HEK293 (cell line): ENCODE data around the gene LPCAT4.
A peak's percentile ranks its signal among the peaks of the same experiment; 100 is the strongest.

Experiments used
- CTCF ChIA-PET: fragments of 350-600 bp; formaldehyde crosslinking; extraction: SDS; loops from one replicate; lab custom pipeline; 2021; ENCODE audit warnings: antibody characterized with exemption; lab: Yijun Ruan, JAX
- POLR2A ChIA-PET: fragments of 300-600 bp; formaldehyde crosslinking; extraction: SDS; loops from one replicate; lab custom pipeline; 2020; ENCODE audit warnings: antibody characterized with exemption, inconsistent platforms; lab: Yijun Ruan, JAX
- H3K27ac ChIP-seq: fragments of 200-500 bp; sonication (Bioruptor generic); 2 replicates; pipeline ENCODE4 v1.5.1; 2014; ENCODE audit warnings: low read depth, low read length, control low read depth, inconsistent platforms; ENCODE audit errors: extremely low read depth
- H3K36me3 ChIP-seq, 2 experiments: fragments of 200-500 bp in 1 of 2; sonication (Bioruptor generic) in 1 of 2; 1 replicate in 1 of 2; 2 replicates in 1 of 2; pipeline ENCODE4 v1.5.1; 2014 to 2017; ENCODE audit warnings: inconsistent platforms in 2 of 2, low read length in 2 of 2; ENCODE audit not compliant: control insufficient read depth in 2 of 2, insufficient read depth in 1 of 2
- H3K4me1 ChIP-seq: fragments of 200-500 bp; sonication (Bioruptor generic); 2 replicates; pipeline ENCODE4 v1.5.1; 2014; ENCODE audit warnings: mild to moderate bottlenecking, low read length, inconsistent platforms; ENCODE audit not compliant: control insufficient read depth, insufficient read depth
- H3K4me3 ChIP-seq: 2 replicates; pipeline ENCODE4 v1.5.1; 2011; ENCODE audit warnings: low read depth, mild to moderate bottlenecking, control low read depth, low read length, moderate library complexity
- H3K9me3 ChIP-seq: fragments of 200-500 bp; sonication (Bioruptor generic); 2 replicates; pipeline ENCODE4 v1.5.1; 2014; ENCODE audit warnings: low read depth, low read length, inconsistent platforms; ENCODE audit not compliant: control insufficient read depth, insufficient read depth
- GFI1B ChIP-seq: fragments of 450-650 bp; formaldehyde crosslinking; IDR thresholded peaks from 2 replicates; pipeline ENCODE4 v1.5.1; 2016; ENCODE audit warnings: missing biosample characterization, missing genetic modification characterization
- MEIS1 ChIP-seq: sonication (generic); formaldehyde crosslinking; IDR thresholded peaks from 2 replicates; pipeline ENCODE4 v1.8.1; 2022; ENCODE audit warnings: missing genetic modification reagents, mild to moderate bottlenecking, borderline replicate concordance
- ZBTB1 ChIP-seq: fragments of 450-650 bp; formaldehyde crosslinking; IDR thresholded peaks from 2 replicates; pipeline ENCODE4 v1.5.1; 2016; ENCODE audit warnings: missing biosample characterization, missing genetic modification characterization
- ZBTB20 ChIP-seq: fragments of 450-650 bp; formaldehyde crosslinking; IDR thresholded peaks from 2 replicates; pipeline ENCODE4 v1.5.1; 2016; ENCODE audit warnings: missing biosample characterization, missing genetic modification characterization
- ZEB2 ChIP-seq: fragments of 450-650 bp; formaldehyde crosslinking; IDR thresholded peaks from 2 replicates; pipeline ENCODE4 v1.5.1; 2016; ENCODE audit warnings: missing biosample characterization, missing genetic modification characterization
- ZNF202 ChIP-seq: fragments of 450-650 bp; formaldehyde crosslinking; IDR thresholded peaks from 2 replicates; pipeline ENCODE4 v1.5.1; 2016; ENCODE audit warnings: missing biosample characterization, missing genetic modification characterization, borderline replicate concordance
- ZNF23 ChIP-seq: fragments of 450-650 bp; formaldehyde crosslinking; IDR thresholded peaks from 2 replicates; pipeline ENCODE4 v1.5.1; 2016; ENCODE audit warnings: missing biosample characterization, missing genetic modification characterization, borderline replicate concordance
- ZNF248 ChIP-seq: fragments of 450-650 bp; formaldehyde crosslinking; IDR thresholded peaks from 2 replicates; pipeline ENCODE4 v1.5.1; 2017; ENCODE audit warnings: missing biosample characterization, missing genetic modification characterization
- ZNF350 ChIP-seq: fragments of 450-650 bp; formaldehyde crosslinking; IDR thresholded peaks from 2 replicates; pipeline ENCODE4 v1.5.0; 2017; ENCODE audit warnings: missing biosample characterization, mild to moderate bottlenecking, missing genetic modification characterization
- ZNF394 ChIP-seq: fragments of 450-650 bp; formaldehyde crosslinking; IDR thresholded peaks from 2 replicates; pipeline ENCODE4 v1.5.1; 2016; ENCODE audit warnings: missing biosample characterization, missing genetic modification characterization, mild to moderate bottlenecking, moderate library complexity, borderline replicate concordance
- ZNF670 ChIP-seq: fragments of 450-650 bp; formaldehyde crosslinking; IDR thresholded peaks from 2 replicates; pipeline ENCODE4 v1.5.1; 2016; ENCODE audit warnings: missing biosample characterization, missing genetic modification characterization, low read depth
- ZNF76 ChIP-seq: fragments of 450-650 bp; formaldehyde crosslinking; IDR thresholded peaks from 2 replicates; pipeline ENCODE4; 2016; ENCODE audit warnings: low read depth, missing biosample characterization, missing genetic modification characterization, borderline replicate concordance
- TF ChIP-seq, protein P1 (sequence below): fragments of 450-650 bp; formaldehyde crosslinking; IDR thresholded peaks from 2 replicates; pipeline ENCODE4 v1.5.1; 2016; ENCODE audit warnings: missing biosample characterization, missing genetic modification characterization, borderline replicate concordance
- TF ChIP-seq, protein P2 (sequence below): fragments of 450-650 bp; IDR thresholded peaks from 2 replicates; pipeline ENCODE4 v1.5.1; 2018; ENCODE audit warnings: missing biosample characterization, missing genetic modification characterization
- TF ChIP-seq, protein P3 (sequence below): IDR thresholded peaks from 2 replicates; pipeline ENCODE4 v1.6.1; 2011; ENCODE audit warnings: mild to moderate bottlenecking, low read depth, low read length, borderline replicate concordance
- TF ChIP-seq, protein P4 (sequence below): fragments of 450-650 bp; formaldehyde crosslinking; optimal IDR thresholded peaks from 2 replicates; pipeline ENCODE3; 2016; ENCODE audit warnings: missing biosample characterization, mild to moderate bottlenecking, missing genetic modification characterization
- TF ChIP-seq, protein P5 (sequence below): sonication (generic); formaldehyde crosslinking; IDR thresholded peaks from 2 replicates; pipeline ENCODE4 v1.8.1; 2022; ENCODE audit warnings: mild to moderate bottlenecking, moderate library complexity, missing genetic modification reagents
- TF ChIP-seq, protein P6 (sequence below): fragments of 450-650 bp; formaldehyde crosslinking; IDR thresholded peaks from 2 replicates; pipeline ENCODE4 v1.5.1; 2017; ENCODE audit warnings: missing biosample characterization, missing genetic modification characterization
- TF ChIP-seq, protein P7 (sequence below): fragments of 450-650 bp; formaldehyde crosslinking; IDR thresholded peaks from 2 replicates; pipeline ENCODE4 v1.5.1; 2017; ENCODE audit warnings: missing biosample characterization, missing genetic modification characterization

The LPCAT4 gene

DNA sequence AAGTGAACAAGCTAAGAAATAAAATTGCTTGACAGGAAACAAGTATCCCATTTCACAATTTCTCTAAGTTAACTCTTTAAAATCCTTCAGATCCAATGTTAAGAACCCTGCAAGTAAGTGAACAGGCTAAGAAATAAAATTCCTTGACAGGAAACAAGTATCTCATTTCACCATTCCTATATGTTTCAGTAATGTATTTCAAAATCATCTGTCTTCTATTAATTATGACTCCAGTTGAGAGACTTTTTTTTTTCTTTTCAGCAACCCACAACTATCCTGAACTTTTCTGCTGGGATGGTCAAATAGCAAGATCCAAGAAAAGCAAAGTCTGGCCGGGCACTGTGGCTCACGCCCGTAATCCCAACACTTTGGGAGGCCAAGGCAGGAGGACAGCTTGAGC is 27.1 kb downstream of the LPCAT4 start (continued):
- TF ChIP-seq, protein P1, sequence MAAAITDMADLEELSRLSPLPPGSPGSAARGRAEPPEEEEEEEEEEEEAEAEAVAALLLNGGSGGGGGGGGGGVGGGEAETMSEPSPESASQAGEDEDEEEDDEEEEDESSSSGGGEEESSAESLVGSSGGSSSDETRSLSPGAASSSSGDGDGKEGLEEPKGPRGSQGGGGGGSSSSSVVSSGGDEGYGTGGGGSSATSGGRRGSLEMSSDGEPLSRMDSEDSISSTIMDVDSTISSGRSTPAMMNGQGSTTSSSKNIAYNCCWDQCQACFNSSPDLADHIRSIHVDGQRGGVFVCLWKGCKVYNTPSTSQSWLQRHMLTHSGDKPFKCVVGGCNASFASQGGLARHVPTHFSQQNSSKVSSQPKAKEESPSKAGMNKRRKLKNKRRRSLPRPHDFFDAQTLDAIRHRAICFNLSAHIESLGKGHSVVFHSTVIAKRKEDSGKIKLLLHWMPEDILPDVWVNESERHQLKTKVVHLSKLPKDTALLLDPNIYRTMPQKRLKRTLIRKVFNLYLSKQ (tag by site-specific recombination): no peak
- TF ChIP-seq ZNF23 (no peak), ZNF76 (tag by site-specific recombination) (no peak), GFI1B (tag by site-specific recombination) (no peak), MEIS1 (no peak)
- TF ChIP-seq, protein P2, sequence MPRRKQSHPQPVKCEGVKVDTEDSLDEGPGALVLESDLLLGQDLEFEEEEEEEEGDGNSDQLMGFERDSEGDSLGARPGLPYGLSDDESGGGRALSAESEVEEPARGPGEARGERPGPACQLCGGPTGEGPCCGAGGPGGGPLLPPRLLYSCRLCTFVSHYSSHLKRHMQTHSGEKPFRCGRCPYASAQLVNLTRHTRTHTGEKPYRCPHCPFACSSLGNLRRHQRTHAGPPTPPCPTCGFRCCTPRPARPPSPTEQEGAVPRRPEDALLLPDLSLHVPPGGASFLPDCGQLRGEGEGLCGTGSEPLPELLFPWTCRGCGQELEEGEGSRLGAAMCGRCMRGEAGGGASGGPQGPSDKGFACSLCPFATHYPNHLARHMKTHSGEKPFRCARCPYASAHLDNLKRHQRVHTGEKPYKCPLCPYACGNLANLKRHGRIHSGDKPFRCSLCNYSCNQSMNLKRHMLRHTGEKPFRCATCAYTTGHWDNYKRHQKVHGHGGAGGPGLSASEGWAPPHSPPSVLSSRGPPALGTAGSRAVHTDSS (tag by site-specific recombination): no peak
- TF ChIP-seq, protein P3, sequence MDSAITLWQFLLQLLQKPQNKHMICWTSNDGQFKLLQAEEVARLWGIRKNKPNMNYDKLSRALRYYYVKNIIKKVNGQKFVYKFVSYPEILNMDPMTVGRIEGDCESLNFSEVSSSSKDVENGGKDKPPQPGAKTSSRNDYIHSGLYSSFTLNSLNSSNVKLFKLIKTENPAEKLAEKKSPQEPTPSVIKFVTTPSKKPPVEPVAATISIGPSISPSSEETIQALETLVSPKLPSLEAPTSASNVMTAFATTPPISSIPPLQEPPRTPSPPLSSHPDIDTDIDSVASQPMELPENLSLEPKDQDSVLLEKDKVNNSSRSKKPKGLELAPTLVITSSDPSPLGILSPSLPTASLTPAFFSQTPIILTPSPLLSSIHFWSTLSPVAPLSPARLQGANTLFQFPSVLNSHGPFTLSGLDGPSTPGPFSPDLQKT: no peak

DNA sequence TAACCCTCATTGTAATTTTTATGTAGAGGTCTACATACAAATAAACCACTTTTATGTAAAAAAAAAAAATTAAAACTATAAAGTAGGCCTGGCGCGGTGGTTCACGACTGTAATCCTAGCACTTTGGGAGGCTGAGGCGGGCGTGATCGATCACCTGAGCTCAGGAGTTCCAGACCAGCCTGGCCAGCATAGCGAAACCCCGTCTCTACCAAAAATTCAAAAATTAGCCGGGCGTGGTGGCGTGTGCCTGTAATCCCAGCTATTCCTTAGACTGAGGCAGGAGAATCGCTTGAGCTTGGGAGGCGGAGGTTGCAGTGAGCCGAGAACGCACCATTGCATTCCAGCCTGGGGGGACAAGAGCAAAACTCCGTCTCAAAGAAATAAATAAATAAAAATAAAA is 28.6 kb downstream of the LPCAT4 start:
- Histone ChIP-seq H3K27ac (no peak overlapping the region), H3K4me1 (no peaks in the 10 kb centered on the region), H3K36me3 (peaks cover 6 to 23% of the 10 kb centered on the region in 2 experiments; a peak in 2 of 3 replicates), H3K4me3 (peak overlapping the region; percentile 90; the same call in 1 of the 2 replicates), H3K9me3 (no peaks in the 10 kb centered on the region)
- CTCF ChIA-PET: interaction anchor here (0.6 to 2.0 kb wide), 2 partner anchors 28 to 230 kb away, joined by 4 to 8 read pairs; partner anchors contain the start of gene LPCAT4
- TF ChIP-seq, protein P4, sequence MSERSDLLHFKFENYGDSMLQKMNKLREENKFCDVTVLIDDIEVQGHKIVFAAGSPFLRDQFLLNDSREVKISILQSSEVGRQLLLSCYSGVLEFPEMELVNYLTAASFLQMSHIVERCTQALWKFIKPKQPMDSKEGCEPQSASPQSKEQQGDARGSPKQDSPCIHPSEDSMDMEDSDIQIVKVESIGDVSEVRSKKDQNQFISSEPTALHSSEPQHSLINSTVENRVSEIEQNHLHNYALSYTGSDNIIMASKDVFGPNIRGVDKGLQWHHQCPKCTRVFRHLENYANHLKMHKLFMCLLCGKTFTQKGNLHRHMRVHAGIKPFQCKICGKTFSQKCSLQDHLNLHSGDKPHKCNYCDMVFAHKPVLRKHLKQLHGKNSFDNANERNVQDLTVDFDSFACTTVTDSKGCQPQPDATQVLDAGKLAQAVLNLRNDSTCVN (tag by site-specific recombination): no peak
- TF ChIP-seq ZNF394 (tag by site-specific recombination) (0 out of 2 replicates have a peak, but pooled peaks have one; percentile 15), ZEB2 (no peak), ZNF202 (no peak)
- POLR2A ChIA-PET: interaction anchor here (0.6 to 1.4 kb wide), 7 partner anchors 9 to 245 kb away, joined by 3 to 14 read pairs (median 3); partner anchors contain the start of genes EMC7, GOLGA8B, LPCAT4 and PGBD4

DNA sequence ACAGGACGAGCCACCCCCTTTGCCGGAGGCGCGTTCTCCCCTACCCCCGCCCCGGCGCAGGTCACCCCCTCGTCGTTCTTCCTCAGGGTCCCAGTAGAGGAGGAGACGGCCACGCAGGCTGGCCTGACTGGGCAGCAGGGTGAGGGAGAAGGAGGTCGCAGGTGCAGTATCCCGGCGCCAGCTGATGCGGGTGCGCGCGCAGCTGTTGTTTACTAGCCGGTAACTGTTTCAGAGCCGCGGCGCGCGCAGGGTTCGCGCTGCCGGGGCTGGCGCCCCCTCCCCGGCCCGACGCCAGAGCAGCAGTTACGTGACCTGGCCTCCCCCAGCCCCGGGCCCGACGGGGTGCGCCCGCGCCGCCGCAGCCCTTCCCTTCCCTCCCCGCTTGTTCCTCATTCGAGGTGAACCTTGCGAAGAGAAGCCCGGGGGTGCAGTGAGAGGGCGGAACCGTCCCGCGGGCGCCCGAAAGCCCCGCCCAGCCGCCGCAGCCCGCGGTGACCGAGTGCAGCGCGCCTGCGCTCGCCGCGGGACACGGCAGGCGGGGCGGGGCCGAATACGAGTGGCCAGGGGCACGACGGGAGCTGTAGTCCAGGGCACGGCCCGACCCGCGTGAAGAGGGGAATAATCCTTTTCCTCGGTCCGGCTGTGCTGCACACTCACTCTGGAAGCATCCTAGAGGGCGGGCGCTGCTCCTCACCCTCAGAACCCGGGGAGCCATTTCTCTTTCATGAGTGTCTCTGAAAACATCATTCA is 29.3 kb downstream of the LPCAT4 start, which contains the start of gene SLC12A6:
Gene SLC12A6 (minus strand): TSS at position 225 of the 750 bp plus-strand sequence. CDS start 1,101 bp downstream, outside the sequence.
- Histone ChIP-seq H3K27ac (peak within 1 kb of the TSS; percentile 51; the same call in 1 of the 2 replicates), H3K9me3 (no peaks in the 10 kb centered on the region), H3K4me1 (no peaks in the 10 kb centered on the region), H3K4me3 (peak within 1 kb of the TSS; percentile 90), H3K36me3 (peaks cover 6 to 23% of the 10 kb centered on the region in 2 experiments; a peak in 2 of 3 replicates)
- POLR2A ChIA-PET: interaction anchor here (0.6 to 1.4 kb wide), 7 partner anchors 9 to 246 kb away, joined by 3 to 14 read pairs (median 3); partner anchors contain the start of genes EMC7, GOLGA8B, KATNBL1 and LPCAT4
- CTCF ChIA-PET: interaction anchor here (0.6 to 2.0 kb wide), 2 partner anchors 29 to 229 kb away, joined by 4 to 8 read pairs; partner anchors contain the start of gene LPCAT4
- TF ChIP-seq ZNF670 (tag by site-specific recombination): no peak
- TF ChIP-seq, protein P5, sequence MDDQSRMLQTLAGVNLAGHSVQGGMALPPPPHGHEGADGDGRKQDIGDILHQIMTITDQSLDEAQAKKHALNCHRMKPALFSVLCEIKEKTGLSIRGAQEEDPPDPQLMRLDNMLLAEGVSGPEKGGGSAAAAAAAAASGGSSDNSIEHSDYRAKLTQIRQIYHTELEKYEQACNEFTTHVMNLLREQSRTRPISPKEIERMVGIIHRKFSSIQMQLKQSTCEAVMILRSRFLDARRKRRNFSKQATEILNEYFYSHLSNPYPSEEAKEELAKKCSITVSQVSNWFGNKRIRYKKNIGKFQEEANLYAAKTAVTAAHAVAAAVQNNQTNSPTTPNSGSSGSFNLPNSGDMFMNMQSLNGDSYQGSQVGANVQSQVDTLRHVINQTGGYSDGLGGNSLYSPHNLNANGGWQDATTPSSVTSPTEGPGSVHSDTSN (CRISPR knock-in tag): no peak
- TF ChIP-seq ZNF350: no peak
- TF ChIP-seq, protein P2 (tag by site-specific recombination): no peak
- TF ChIP-seq, protein P6, sequence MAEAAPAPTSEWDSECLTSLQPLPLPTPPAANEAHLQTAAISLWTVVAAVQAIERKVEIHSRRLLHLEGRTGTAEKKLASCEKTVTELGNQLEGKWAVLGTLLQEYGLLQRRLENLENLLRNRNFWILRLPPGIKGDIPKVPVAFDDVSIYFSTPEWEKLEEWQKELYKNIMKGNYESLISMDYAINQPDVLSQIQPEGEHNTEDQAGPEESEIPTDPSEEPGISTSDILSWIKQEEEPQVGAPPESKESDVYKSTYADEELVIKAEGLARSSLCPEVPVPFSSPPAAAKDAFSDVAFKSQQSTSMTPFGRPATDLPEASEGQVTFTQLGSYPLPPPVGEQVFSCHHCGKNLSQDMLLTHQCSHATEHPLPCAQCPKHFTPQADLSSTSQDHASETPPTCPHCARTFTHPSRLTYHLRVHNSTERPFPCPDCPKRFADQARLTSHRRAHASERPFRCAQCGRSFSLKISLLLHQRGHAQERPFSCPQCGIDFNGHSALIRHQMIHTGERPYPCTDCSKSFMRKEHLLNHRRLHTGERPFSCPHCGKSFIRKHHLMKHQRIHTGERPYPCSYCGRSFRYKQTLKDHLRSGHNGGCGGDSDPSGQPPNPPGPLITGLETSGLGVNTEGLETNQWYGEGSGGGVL (tag by site-specific recombination): peak; percentile 56; the same call in 1 of the 2 replicates
- peak; percentile 50; the same call in 1 of the 2 replicates for TF ChIP-seq ZBTB20 (tag by site-specific recombination)
- TF ChIP-seq ZNF248: no peak
- TF ChIP-seq ZBTB1 (tag by site-specific recombination): no peak
- TF ChIP-seq, protein P7, sequence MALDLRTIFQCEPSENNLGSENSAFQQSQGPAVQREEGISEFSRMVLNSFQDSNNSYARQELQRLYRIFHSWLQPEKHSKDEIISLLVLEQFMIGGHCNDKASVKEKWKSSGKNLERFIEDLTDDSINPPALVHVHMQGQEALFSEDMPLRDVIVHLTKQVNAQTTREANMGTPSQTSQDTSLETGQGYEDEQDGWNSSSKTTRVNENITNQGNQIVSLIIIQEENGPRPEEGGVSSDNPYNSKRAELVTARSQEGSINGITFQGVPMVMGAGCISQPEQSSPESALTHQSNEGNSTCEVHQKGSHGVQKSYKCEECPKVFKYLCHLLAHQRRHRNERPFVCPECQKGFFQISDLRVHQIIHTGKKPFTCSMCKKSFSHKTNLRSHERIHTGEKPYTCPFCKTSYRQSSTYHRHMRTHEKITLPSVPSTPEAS (tag by site-specific recombination): no peak
